Neuronal stem cell (in vitro differentiated cells): ENCODE measurements around the gene SRPX2.
A peak's percentile ranks its signal among the peaks of the same experiment; 100 is the strongest.

Experiments
- DNase-seq: peaks from one replicate; pipeline ENCODE4 v3.0.0-alpha.2; 2013; ENCODE audit warnings: low spot score
- H2AFZ ChIP-seq: one replicate; pipeline ENCODE4 v1.6.1; 2013; ENCODE audit warnings: mild to moderate bottlenecking, low read length, inconsistent platforms
- H2AK5ac ChIP-seq: 2 replicates; pipeline ENCODE4 v1.6.1; 2013; ENCODE audit warnings: low read depth, mild to moderate bottlenecking, inconsistent platforms, low read length, moderate library complexity, mixed read lengths
- H2BK120ac ChIP-seq: 2 replicates; pipeline ENCODE4 v1.6.1; 2013; ENCODE audit warnings: low read depth, mild to moderate bottlenecking, inconsistent platforms, low read length, moderate library complexity, mixed read lengths
- H2BK12ac ChIP-seq: one replicate; pipeline ENCODE4 v1.6.1; 2013; ENCODE audit warnings: low read length, inconsistent platforms
- H2BK15ac ChIP-seq: 2 replicates; pipeline ENCODE4 v1.6.1; 2013; ENCODE audit warnings: mild to moderate bottlenecking, low read length, inconsistent platforms, mixed read lengths
- H2BK5ac ChIP-seq: one replicate; pipeline ENCODE4 v1.6.1; 2013; ENCODE audit warnings: inconsistent platforms, mild to moderate bottlenecking, low read length, moderate library complexity
- H3K14ac ChIP-seq: one replicate; pipeline ENCODE4 v1.6.1; 2013; ENCODE audit warnings: low read length, inconsistent platforms
- H3K18ac ChIP-seq: 2 replicates; pipeline ENCODE4 v1.6.1; 2013; ENCODE audit warnings: low read length, inconsistent platforms
- H3K23ac ChIP-seq: 2 replicates; pipeline ENCODE4 v1.6.1; 2013; ENCODE audit warnings: low read depth, mild to moderate bottlenecking, mixed read lengths, low read length, inconsistent platforms; ENCODE audit not compliant: poor library complexity
- H3K27ac ChIP-seq: replicated peaks from 3 replicates; pipeline ENCODE4 v1.5.1; 2013; ENCODE audit warnings: low read length, inconsistent platforms
- H3K27me3 ChIP-seq, 3 experiments: 2 replicates each; pipeline ENCODE4 v1.6.1; 2013; ENCODE audit warnings: low read length in 3 of 3, mild to moderate bottlenecking in 2 of 3, inconsistent platforms in 1 of 3, low read depth in 1 of 3, mixed read lengths in 1 of 3, moderate library complexity in 1 of 3; ENCODE audit not compliant: control insufficient read depth in 3 of 3, insufficient read depth in 3 of 3
- H3K36me3 ChIP-seq, 2 donors: replicated peaks in 1 of 2; 2 replicates each; pipeline ENCODE4 v1.6.1; 2013; ENCODE audit warnings: low read length in 2 of 2; ENCODE audit not compliant: control insufficient read depth in 2 of 2, insufficient read depth in 2 of 2
- H3K4ac ChIP-seq: 2 replicates; pipeline ENCODE4 v1.6.1; 2013; ENCODE audit warnings: inconsistent platforms, mild to moderate bottlenecking, low read length, moderate library complexity
- H3K4me1 ChIP-seq, 2 donors: 1 replicate in 1 of 2; 2 replicates in 1 of 2; pipeline ENCODE4 v1.6.1; 2013; ENCODE audit warnings: low read length in 2 of 2, low read depth in 1 of 2; ENCODE audit not compliant: control insufficient read depth in 2 of 2, insufficient read depth in 1 of 2
- H3K4me2 ChIP-seq: one replicate; pipeline ENCODE4 v1.6.1; 2013; ENCODE audit warnings: mild to moderate bottlenecking, low read length, inconsistent platforms; ENCODE audit not compliant: insufficient read depth, poor library complexity, severe bottlenecking
- H3K4me3 ChIP-seq, 2 donors: 2 replicates each; pipeline ENCODE4 v1.5.1; 2013; ENCODE audit warnings: low read length in 2 of 2, mild to moderate bottlenecking in 2 of 2, inconsistent platforms in 1 of 2, moderate library complexity in 1 of 2
- H3K79me1 ChIP-seq: one replicate; pipeline ENCODE4 v1.6.1; 2013; ENCODE audit warnings: low read depth, mild to moderate bottlenecking, inconsistent platforms, low read length, moderate library complexity
- H3K9ac ChIP-seq: one replicate; pipeline ENCODE4 v1.6.1; 2013; ENCODE audit warnings: mild to moderate bottlenecking, low read depth, low read length, inconsistent platforms; ENCODE audit not compliant: poor library complexity
- H3K9me3 ChIP-seq, 2 donors: replicated peaks in 1 of 2; 2 replicates each; pipeline versions ENCODE3 to v1.6.1; 2013; ENCODE audit warnings: low read length in 2 of 2, mild to moderate bottlenecking in 2 of 2, inconsistent platforms in 1 of 2, low read depth in 1 of 2, mixed read lengths in 1 of 2, moderate library complexity in 1 of 2; ENCODE audit not compliant: control insufficient read depth in 2 of 2, insufficient read depth in 1 of 2
- H4K8ac ChIP-seq: one replicate; pipeline ENCODE4 v1.6.1; 2013; ENCODE audit warnings: low read depth, mild to moderate bottlenecking, inconsistent platforms, low read length, moderate library complexity
- H4K91ac ChIP-seq: one replicate; pipeline ENCODE4 v1.6.1; 2013; ENCODE audit warnings: low read length, low read depth, mild to moderate bottlenecking, inconsistent platforms; ENCODE audit not compliant: poor library complexity
- WGBS, 2 donors: extraction: QIAGEN DNeasy Blood & Tissue Kit; methylation state at CpG; one replicate each; pipeline ENCODE4 v1.1.7; 2013; ENCODE audit warnings: missing lambda C conversion rate in 2 of 2, mixed read lengths in 1 of 2; ENCODE audit not compliant: insufficient read length in 2 of 2, insufficient replicate concordance in 1 of 2; ENCODE audit errors: extremely low coverage in 2 of 2; 5-methylcytosine and 5-hydroxymethylcytosine counted together

SRPX2 gene

DNA sequence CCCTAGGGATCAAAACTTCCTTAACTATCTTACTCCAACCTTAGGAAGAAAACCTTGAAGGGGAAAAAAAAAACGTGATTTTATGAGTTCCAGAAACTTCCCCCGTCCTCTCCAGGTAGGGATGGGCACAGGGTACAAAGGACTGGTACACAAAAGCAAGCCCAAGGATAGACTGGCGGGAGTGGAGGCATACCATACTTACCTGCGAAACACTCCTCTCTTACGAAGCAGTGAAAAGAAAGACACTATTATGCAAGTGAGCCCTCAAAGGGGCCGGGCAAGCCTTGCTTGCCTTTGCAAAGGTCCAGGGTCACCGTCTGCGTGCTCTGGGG is 8.0 kb upstream of the SRPX2 start:
- H2AFZ ChIP-seq = peak overlapping the region; percentile 93
- H3K27me3 ChIP-seq = peaks cover 0 to 7% (median 0%) of the 10 kb centered on the region in 3 experiments
- H3K18ac ChIP-seq = peak overlapping the region; percentile 93
- peak overlapping the region; percentile 78 to 91 for H3K4me3 ChIP-seq
- H3K27ac ChIP-seq = no peak overlapping the region
- H2BK15ac ChIP-seq = no peak overlapping the region
- no peak overlapping the region for H4K91ac ChIP-seq
- peaks cover 3 to 32% of the 10 kb centered on the region in 2 donors for H3K36me3 ChIP-seq
- no peak overlapping the region for H2BK12ac ChIP-seq
- H3K79me1 ChIP-seq = no peaks in the 10 kb centered on the region
- H3K4me1 ChIP-seq = no peaks in the 10 kb centered on the region
- no peak overlapping the region for H2BK120ac ChIP-seq
- H3K9ac ChIP-seq = peak overlapping the region; percentile 90
- no peak overlapping the region for H2AK5ac ChIP-seq
- WGBS, 2 donors = no CpG with 5 or more reads among the region's 8 CpGs
- no peak overlapping the region for H3K4ac ChIP-seq
- H2BK5ac ChIP-seq = no peak overlapping the region
- peak overlapping the region; percentile 55 for H3K23ac ChIP-seq
- no peak for DNase-seq
- H3K4me2 ChIP-seq = peak overlapping the region; percentile 49
- no peak overlapping the region for H4K8ac ChIP-seq
- H3K14ac ChIP-seq = peak overlapping the region; percentile 8
- H3K9me3 ChIP-seq = no peaks in the 10 kb centered on the region

DNA sequence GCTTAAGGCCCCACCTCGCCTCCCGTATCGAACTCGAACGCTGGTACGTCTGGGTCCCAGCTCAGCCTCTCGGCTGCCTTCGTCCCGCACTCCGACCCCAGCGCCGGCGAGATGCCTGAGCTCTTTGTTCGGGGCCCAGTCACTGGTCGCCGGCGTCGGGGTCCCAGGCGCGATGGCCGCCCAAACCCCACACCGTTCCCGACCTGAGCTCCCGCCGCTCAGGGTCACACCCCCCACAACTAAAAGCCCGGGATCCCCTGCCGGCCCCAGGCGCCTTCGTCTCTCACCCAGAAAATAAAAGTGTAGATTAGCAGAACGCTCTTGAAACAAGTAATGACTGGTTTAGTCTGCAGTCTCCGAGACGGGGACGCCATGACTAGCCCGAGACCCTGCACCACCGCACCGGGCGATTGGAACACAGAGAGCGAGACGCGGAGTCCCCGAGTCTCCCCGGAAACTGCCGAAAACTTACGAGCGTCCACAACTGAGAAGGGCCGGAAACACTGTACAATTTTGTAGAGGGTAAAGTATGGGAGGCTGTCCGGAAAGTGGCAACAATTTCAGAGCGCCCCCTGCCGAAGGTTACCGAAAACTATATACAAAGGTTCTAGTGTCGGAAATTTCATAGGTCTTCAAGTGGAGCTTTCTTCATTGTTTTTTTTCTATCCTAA is 7.5 kb upstream of the SRPX2 start, which contains the start of gene TSPAN6:
Gene TSPAN6, minus strand, starts transcription at position 486 of the 671 bp plus-strand sequence. Its CDS starts 112 bp downstream, at position 374.
- no CpG with 5 or more reads among the region's 51 CpGs for WGBS, 2 donors
- Histone ChIP-seq H2BK12ac (no peak within 1 kb of the TSS), H4K8ac (no peak within 1 kb of the TSS), H3K4me2 (peak within 1 kb of the TSS; percentile 49), H3K4me1 (no peaks in the 10 kb centered on the region), H3K14ac (peak within 1 kb of the TSS; percentile 8), H3K27me3 (peaks cover 0 to 7% (median 0%) of the 10 kb centered on the region in 3 experiments), H2AK5ac (no peak within 1 kb of the TSS), H3K23ac (peak within 1 kb of the TSS; percentile 55), H3K36me3 (peaks cover 3 to 27% of the 10 kb centered on the region in 2 donors), H3K9ac (peak within 1 kb of the TSS; percentile 90), H4K91ac (no peak within 1 kb of the TSS), H2AFZ (peak within 1 kb of the TSS; percentile 93), H3K18ac (peak within 1 kb of the TSS; percentile 93), H3K27ac (no peak within 1 kb of the TSS), H3K4ac (no peak within 1 kb of the TSS), H2BK5ac (no peak within 1 kb of the TSS), H3K4me3 (peak within 1 kb of the TSS; percentile 78 to 91), H3K79me1 (no peaks in the 10 kb centered on the region), H2BK120ac (no peak within 1 kb of the TSS), H3K9me3 (no peaks in the 10 kb centered on the region), H2BK15ac (no peak within 1 kb of the TSS)
- DNase-seq = peak; percentile 78

DNA sequence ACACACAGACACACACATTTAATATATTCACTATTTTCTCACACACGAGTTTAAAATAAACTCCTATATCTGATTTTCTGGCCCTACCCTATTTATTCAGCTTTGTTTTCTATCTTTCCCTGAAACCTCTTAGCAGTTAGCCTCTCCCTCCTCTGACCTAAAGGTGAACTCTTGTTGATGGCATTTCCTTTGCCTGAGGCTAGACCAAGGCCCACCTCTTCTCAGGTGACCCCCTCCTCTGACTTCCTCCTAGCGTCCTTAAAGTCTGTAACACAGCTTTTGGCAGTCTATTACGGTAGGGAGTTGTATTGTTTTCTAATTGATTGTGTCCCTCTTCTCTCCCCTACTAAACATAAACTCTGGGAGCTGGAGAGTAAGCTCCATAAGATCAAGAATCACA is 1.7 kb upstream of the SRPX2 start:
- 100% methylated on average over 1 of the region's 3 CpGs; no CpG with 5 or more reads in 1 of the 2 donors for WGBS, 2 donors
- no peak for DNase-seq
- no peak overlapping the region for H3K18ac ChIP-seq

DNA sequence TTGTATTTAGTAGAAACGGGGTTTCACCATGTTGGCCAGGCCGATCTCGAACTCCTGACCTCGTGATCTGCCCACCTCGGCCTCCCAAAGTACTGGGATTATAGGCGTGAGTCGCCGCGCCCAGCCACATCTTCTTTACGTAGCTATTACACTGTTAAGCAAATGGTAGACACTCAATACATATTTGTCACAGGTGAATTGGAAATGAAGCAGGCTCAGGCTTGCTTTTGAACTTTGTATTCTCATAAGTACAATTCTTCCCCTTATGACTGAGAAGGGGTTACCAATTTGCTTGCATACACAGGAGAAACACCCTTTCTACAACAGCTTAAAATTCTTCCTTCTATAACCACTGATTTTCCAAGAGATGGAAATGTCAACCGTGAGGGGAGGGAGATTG is 787 bp upstream of the SRPX2 start:
- no peak overlapping the region for H3K4me2 ChIP-seq
- no peaks in the 10 kb centered on the region for H3K4me1 ChIP-seq
- H2BK120ac ChIP-seq = no peak overlapping the region
- H2BK12ac ChIP-seq = no peak overlapping the region
- no peak overlapping the region for H3K4me3 ChIP-seq
- H2BK5ac ChIP-seq = no peak overlapping the region
- no peak overlapping the region for H2AK5ac ChIP-seq
- H4K91ac ChIP-seq = no peak overlapping the region
- H3K9me3 ChIP-seq = no peaks in the 10 kb centered on the region
- WGBS, 2 donors = no CpG with 5 or more reads among the region's 11 CpGs
- H4K8ac ChIP-seq = no peak overlapping the region
- no peak overlapping the region for H3K14ac ChIP-seq
- no peak overlapping the region for H3K23ac ChIP-seq
- H3K18ac ChIP-seq = no peak overlapping the region
- H3K9ac ChIP-seq = no peak overlapping the region
- no peak overlapping the region for H2BK15ac ChIP-seq
- no peak overlapping the region for H3K27ac ChIP-seq
- peaks cover 0 to 10% (median 0%) of the 10 kb centered on the region in 3 experiments for H3K27me3 ChIP-seq
- no peak for DNase-seq
- no peak overlapping the region for H2AFZ ChIP-seq
- H3K79me1 ChIP-seq = no peaks in the 10 kb centered on the region
- no peak overlapping the region for H3K4ac ChIP-seq
- no peaks in the 10 kb centered on the region for H3K36me3 ChIP-seq

More for the DNA sequence above, 1.7 kb upstream of the SRPX2 start:
- no peak overlapping the region for H2AFZ ChIP-seq
- H2BK12ac ChIP-seq = no peak overlapping the region
- H3K36me3 ChIP-seq = no peaks in the 10 kb centered on the region
- H3K79me1 ChIP-seq = no peaks in the 10 kb centered on the region
- no peak overlapping the region for H2BK5ac ChIP-seq
- no peak overlapping the region for H3K27ac ChIP-seq
- no peaks in the 10 kb centered on the region for H3K4me1 ChIP-seq
- H3K4me2 ChIP-seq = no peak overlapping the region
- H4K8ac ChIP-seq = no peak overlapping the region
- no peak overlapping the region for H3K14ac ChIP-seq
- H3K4ac ChIP-seq = no peak overlapping the region
- no peak overlapping the region for H3K4me3 ChIP-seq
- peaks cover 0 to 15% (median 0%) of the 10 kb centered on the region in 3 experiments for H3K27me3 ChIP-seq
- no peaks in the 10 kb centered on the region for H3K9me3 ChIP-seq
- H2AK5ac ChIP-seq = no peak overlapping the region
- no peak overlapping the region for H4K91ac ChIP-seq
- H2BK15ac ChIP-seq = no peak overlapping the region
- H3K9ac ChIP-seq = no peak overlapping the region
- H2BK120ac ChIP-seq = no peak overlapping the region
- no peak overlapping the region for H3K23ac ChIP-seq
